Stimulated activated CD8-positive, alpha-beta memory T cell treated with anti-CD3 and anti-CD28 coated beads, Interleukin-12 subunit alpha, Interleukin-12 subunit beta, amount 100 ng/mL, for 1 hour (primary cell): ENCODE results near the gene TRPM1.

Source experiments
- DNase-seq: peaks from one replicate; pipeline ENCODE4 v3.0.0-alpha.2; 2020; ENCODE audit warnings: low read depth

The TRPM1 gene

GRCh38 chr15:31016446-31016915 is 85.0 kb downstream of the TRPM1 start:
- DNase-seq, result no peak

GRCh38 chr15:31014608-31014925 is 87.0 kb downstream of the TRPM1 start:
- no peak for DNase-seq

- DNase-seq, result no peak
Measured at GRCh38 chr15:31013863-31014607, 87.5 kb downstream of the TRPM1 start.

GRCh38 chr15:31012455-31012854 is 89.1 kb downstream of the TRPM1 start:
- DNase-seq, result no peak

- no peak for DNase-seq
Measured at GRCh38 chr15:31010036-31010435, 91.5 kb downstream of the TRPM1 start.

GRCh38 chr15:31005660-31006059 is 95.9 kb downstream of the TRPM1 start:
- DNase-seq, result no peak

- no peak for DNase-seq
Measured at GRCh38 chr15:31004220-31004733, 97.2 kb downstream of the TRPM1 start.

- DNase-seq, result no peak
Measured at GRCh38 chr15:31001702-31002101, 99.8 kb downstream of the TRPM1 start.

GRCh38 chr15:30999729-31000128 is 101.8 kb downstream of the TRPM1 start:
- no peak for DNase-seq

- DNase-seq, result no peak
Measured at GRCh38 chr15:30997270-30997669, 104.3 kb downstream of the TRPM1 start.

- DNase-seq, result no peak
Measured at GRCh38 chr15:30992249-30992864, 109.2 kb downstream of the TRPM1 start.

GRCh38 chr15:30991255-30992235 is 110.0 kb downstream of the TRPM1 start, which contains the start of gene MTMR10:
TSS of gene MTMR10 (minus strand) at chr15:30991628. CDS start at chr15:30991506, 122 bp downstream.
- DNase-seq, result peak; percentile 52

- DNase-seq, result no peak
Measured at GRCh38 chr15:30990446-30991254, 110.9 kb downstream of the TRPM1 start.

- DNase-seq, result no peak
Measured at GRCh38 chr15:30990036-30990435, 111.5 kb downstream of the TRPM1 start.

- no peak for DNase-seq
Measured at GRCh38 chr15:30985081-30985531, 116.4 kb downstream of the TRPM1 start.

GRCh38 chr15:30984542-30984941 is 117.0 kb downstream of the TRPM1 start:
- DNase-seq, result no peak

- DNase-seq, result no peak
Measured at GRCh38 chr15:30984118-30984517, 117.4 kb downstream of the TRPM1 start.

GRCh38 chr15:30979457-30979856 is 122.1 kb downstream of the TRPM1 start:
- DNase-seq, result no peak

GRCh38 chr15:30978328-30978727 is 123.2 kb downstream of the TRPM1 start:
- DNase-seq, result no peak

GRCh38 chr15:30974112-30974511 is 127.4 kb downstream of the TRPM1 start:
- no peak for DNase-seq

GRCh38 chr15:30973379-30973778 is 128.1 kb downstream of the TRPM1 start:
- DNase-seq, result no peak
